ENCODE results near the gene FREY1.

Gene FREY1

GRCh38 chr11:45885274-45885920 lies 21.7 kb downstream of the FREY1 start, which contains the start of gene MAPK8IP1:
Gene MAPK8IP1, plus strand, starts transcription at chr11:45885651. Its CDS starts 170 bp downstream, at chr11:45885821.
- H3K27ac ChIP-seq (ENCODE audit: low read depth, low read length): no peak within 1 kb of the TSS
- TF ChIP-seq CTCF (IDR thresholded peaks at IDR 0.05; ENCODE audit: low read depth, low read length, poor library complexity, severe bottlenecking) (no peak), EZH2phosphoT487 (IDR thresholded peaks at IDR 0.05; ENCODE audit: borderline replicate concordance, low read length) (no peak)

GRCh38 chr11:45884596-45885185 lies 22.4 kb downstream of the FREY1 start:
- no peaks in the 10 kb centered on the region for H3K9me3 ChIP-seq (ENCODE audit: control insufficient read depth, insufficient read depth, low read length)
- H3K4me3 ChIP-seq (ENCODE audit: low read length): peak overlapping the region; percentile 69
- peaks cover 8% of the 10 kb centered on the region for H3K4me1 ChIP-seq (ENCODE audit: control insufficient read depth, low read length)
- no peaks in the 10 kb centered on the region for H3K79me2 ChIP-seq (ENCODE audit: control insufficient read depth, low read length)
- H3K27ac ChIP-seq (ENCODE audit: low read depth, low read length): no peak overlapping the region
- no peaks in the 10 kb centered on the region for H3F3A ChIP-seq (ENCODE audit: control insufficient read depth, insufficient read depth)
- H3K27me3 ChIP-seq (ENCODE audit: control insufficient read depth, low read length): 0 out of 2 replicates have a peak, but pooled peaks cover 5% of the 10 kb centered on the region
- no peak for TF ChIP-seq CTCF (IDR thresholded peaks at IDR 0.05; ENCODE audit: low read depth, low read length, poor library complexity, severe bottlenecking)
- no peak for TF ChIP-seq EZH2phosphoT487 (IDR thresholded peaks at IDR 0.05; ENCODE audit: borderline replicate concordance, low read length)
- no peaks in the 10 kb centered on the region; the same call in 1 of the 2 replicates for H3K36me3 ChIP-seq (ENCODE audit: control insufficient read depth, low read length)
- H3K9me2 ChIP-seq (replicated peaks; ENCODE audit: control insufficient read depth, low read length): no peaks in the 10 kb centered on the region
- peak overlapping the region; percentile 77 for H3K4me2 ChIP-seq (ENCODE audit: low read length)
- 0 out of 2 replicates have a peak, but pooled peaks cover 5% of the 10 kb centered on the region for H4K20me1 ChIP-seq (ENCODE audit: control insufficient read depth, insufficient read depth, low read depth, low read length)

More at GRCh38 chr11:45885274-45885920, 21.7 kb downstream of the FREY1 start, which contains the start of gene MAPK8IP1:
- H3K79me2 ChIP-seq (ENCODE audit: control insufficient read depth, low read length): no peaks in the 10 kb centered on the region
- H3F3A ChIP-seq (ENCODE audit: control insufficient read depth, insufficient read depth): no peaks in the 10 kb centered on the region
- no peaks in the 10 kb centered on the region; the same call in 1 of the 2 replicates for H3K36me3 ChIP-seq (ENCODE audit: control insufficient read depth, low read length)
- H3K4me3 ChIP-seq (ENCODE audit: low read length): peak within 1 kb of the TSS; percentile 69
- H3K9me2 ChIP-seq (replicated peaks; ENCODE audit: control insufficient read depth, low read length): no peaks in the 10 kb centered on the region
- peaks cover 8% of the 10 kb centered on the region for H3K4me1 ChIP-seq (ENCODE audit: control insufficient read depth, low read length)
- peak within 1 kb of the TSS; percentile 77 for H3K4me2 ChIP-seq (ENCODE audit: low read length)
- H3K9me3 ChIP-seq (ENCODE audit: control insufficient read depth, insufficient read depth, low read length): no peaks in the 10 kb centered on the region
- H3K27me3 ChIP-seq (ENCODE audit: control insufficient read depth, low read length): 0 out of 2 replicates have a peak, but pooled peaks cover 5% of the 10 kb centered on the region
- 0 out of 2 replicates have a peak, but pooled peaks cover 5% of the 10 kb centered on the region for H4K20me1 ChIP-seq (ENCODE audit: control insufficient read depth, insufficient read depth, low read depth, low read length)

DNA sequence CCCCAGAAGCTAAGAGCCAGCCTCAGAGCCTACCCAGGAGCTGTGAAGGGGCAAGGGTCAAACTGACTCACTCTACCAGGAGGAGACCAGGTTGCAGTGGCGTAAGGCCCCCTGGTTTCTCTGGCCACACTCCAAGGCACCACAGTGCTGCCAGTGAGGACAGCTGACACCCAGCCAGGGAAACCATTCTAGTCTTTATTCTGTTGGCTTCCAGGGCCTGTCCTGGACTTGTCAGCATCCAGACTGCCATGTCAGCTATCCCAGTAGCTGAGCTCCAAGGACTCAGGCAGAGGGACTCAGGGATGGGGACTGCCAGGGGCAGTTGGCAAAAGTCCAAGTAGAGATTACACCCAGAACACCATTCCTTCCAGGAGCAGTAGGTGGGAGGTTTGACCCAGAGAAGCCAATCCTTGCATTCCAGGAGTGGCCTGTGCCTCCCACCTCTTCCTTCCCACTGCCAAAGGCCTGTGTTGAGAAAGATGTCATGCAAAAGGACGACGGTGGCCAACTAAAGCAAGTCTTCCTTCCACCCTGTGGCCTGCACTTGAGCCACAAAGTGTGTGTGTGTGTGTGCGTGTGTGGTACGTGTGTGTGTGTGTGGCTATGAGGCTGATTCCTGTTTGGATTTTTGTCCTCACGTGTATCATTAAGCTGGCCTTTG lies 25.2 kb downstream of the FREY1 start:
- Histone ChIP-seq H3K79me2 (ENCODE audit: control insufficient read depth, low read length) (no peaks in the 10 kb centered on the region), H4K20me1 (ENCODE audit: control insufficient read depth, insufficient read depth, low read depth, low read length) (0 out of 2 replicates have a peak, but pooled peaks cover 5% of the 10 kb centered on the region), H3K9me3 (ENCODE audit: control insufficient read depth, insufficient read depth, low read length) (no peaks in the 10 kb centered on the region), H3F3A (ENCODE audit: control insufficient read depth, insufficient read depth) (no peaks in the 10 kb centered on the region), H3K4me1 (ENCODE audit: control insufficient read depth, low read length) (peaks cover 8% of the 10 kb centered on the region), H3K27me3 (ENCODE audit: control insufficient read depth, low read length) (0 out of 2 replicates have a peak, but pooled peaks cover 5% of the 10 kb centered on the region), H3K4me3 (ENCODE audit: low read length) (no peak overlapping the region), H3K4me2 (ENCODE audit: low read length) (no peak overlapping the region), H3K36me3 (ENCODE audit: control insufficient read depth, low read length) (peaks cover 4% of the 10 kb centered on the region; the same call in 1 of the 2 replicates), H3K27ac (ENCODE audit: low read depth, low read length) (no peak overlapping the region), H3K9me2 (replicated peaks; ENCODE audit: control insufficient read depth, low read length) (no peaks in the 10 kb centered on the region)
- no peak for TF ChIP-seq CTCF (IDR thresholded peaks at IDR 0.05; ENCODE audit: low read depth, low read length, poor library complexity, severe bottlenecking)
- no peak for TF ChIP-seq EZH2phosphoT487 (IDR thresholded peaks at IDR 0.05; ENCODE audit: borderline replicate concordance, low read length)

Measured in DOHH2 (cell line).